Esophagus muscularis mucosa (tissue), 4 donors: ENCODE data around the gene DGKG.

Experiments used
- EP300 ChIP-seq: sonication (generic); formaldehyde crosslinking; IDR thresholded peaks from one replicate; pipeline ENCODE4 v1.6.1; 2017; ENCODE audit warnings: antibody characterized with exemption
- POLR2AphosphoS5 ChIP-seq, 2 donors: sonication (generic); formaldehyde crosslinking; IDR thresholded peaks; one replicate each; pipeline ENCODE4 v1.6.1; 2017; ENCODE audit warnings: antibody characterized with exemption in 2 of 2
- TF ChIP-seq, protein P1 (sequence below), 3 experiments: fragments of 200-600 bp in 2 of 3; fragments of 450-650 bp in 1 of 3; sonication (generic) in 2 of 3; IDR thresholded peaks; one replicate each; pipeline ENCODE4 v1.5.1; 2017 to 2019; ENCODE audit warnings: antibody characterized with exemption in 3 of 3, mild to moderate bottlenecking in 2 of 3, moderate library complexity in 1 of 3

DNA sequence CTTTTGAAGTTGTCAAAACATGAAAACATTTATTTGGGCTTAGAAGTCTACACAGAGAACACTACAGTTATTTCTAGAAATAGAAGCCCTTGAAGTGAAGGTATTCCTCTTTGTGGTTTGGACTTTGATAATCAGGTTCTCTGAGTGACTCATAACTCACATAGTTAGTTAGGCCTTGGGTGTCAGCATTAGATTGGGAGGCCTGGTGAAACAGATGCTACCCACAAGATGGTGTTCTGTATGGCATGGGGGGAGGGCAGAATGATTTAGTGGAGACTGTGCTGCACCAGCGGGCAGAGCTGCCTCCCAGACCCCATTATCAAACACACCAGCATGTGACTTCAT lies 144.2 kb downstream of the DGKG start:
- TF ChIP-seq, protein P1, sequence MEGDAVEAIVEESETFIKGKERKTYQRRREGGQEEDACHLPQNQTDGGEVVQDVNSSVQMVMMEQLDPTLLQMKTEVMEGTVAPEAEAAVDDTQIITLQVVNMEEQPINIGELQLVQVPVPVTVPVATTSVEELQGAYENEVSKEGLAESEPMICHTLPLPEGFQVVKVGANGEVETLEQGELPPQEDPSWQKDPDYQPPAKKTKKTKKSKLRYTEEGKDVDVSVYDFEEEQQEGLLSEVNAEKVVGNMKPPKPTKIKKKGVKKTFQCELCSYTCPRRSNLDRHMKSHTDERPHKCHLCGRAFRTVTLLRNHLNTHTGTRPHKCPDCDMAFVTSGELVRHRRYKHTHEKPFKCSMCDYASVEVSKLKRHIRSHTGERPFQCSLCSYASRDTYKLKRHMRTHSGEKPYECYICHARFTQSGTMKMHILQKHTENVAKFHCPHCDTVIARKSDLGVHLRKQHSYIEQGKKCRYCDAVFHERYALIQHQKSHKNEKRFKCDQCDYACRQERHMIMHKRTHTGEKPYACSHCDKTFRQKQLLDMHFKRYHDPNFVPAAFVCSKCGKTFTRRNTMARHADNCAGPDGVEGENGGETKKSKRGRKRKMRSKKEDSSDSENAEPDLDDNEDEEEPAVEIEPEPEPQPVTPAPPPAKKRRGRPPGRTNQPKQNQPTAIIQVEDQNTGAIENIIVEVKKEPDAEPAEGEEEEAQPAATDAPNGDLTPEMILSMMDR (IDR thresholded peaks at IDR 0.05): no peak
- TF ChIP-seq POLR2AphosphoS5 (IDR thresholded peaks at IDR 0.05): no peak
- TF ChIP-seq EP300: no peak
